K562 (cell line): ENCODE results near the gene RBM15. TPM values are rescaled to one million over a fixed set of nuclear protein-coding genes. Genes with fewer than 3 reads are reported as not detected.
A peak's percentile ranks its signal among the peaks of the same experiment; 100 is the strongest.

Experiments used
- BRD4 ChIP-seq: fragments of 200-600 bp; sonication (generic); IDR thresholded peaks from 2 replicates; pipeline ENCODE4 v1.6.1; 2017; ENCODE audit warnings: inconsistent platforms
- BRD9 ChIP-seq: fragments of 450-650 bp; IDR thresholded peaks from 2 replicates; pipeline ENCODE4 v1.6.1; 2018; ENCODE audit warnings: low read depth; ENCODE audit not compliant: partially characterized antibody
- HCFC1 ChIP-seq: IDR thresholded peaks from 2 replicates; pipeline ENCODE4 v1.6.1; 2012; ENCODE audit warnings: low read depth, low read length, improper control_type of control experiment
- HOMEZ ChIP-seq: fragments of 250-450 bp; sonication (Bioruptor Pico); IDR thresholded peaks from 2 replicates; pipeline ENCODE4 v1.4.0; 2020; ENCODE audit warnings: mild to moderate bottlenecking, moderate library complexity
- JUN ChIP-seq, 2 experiments: sonication (generic) in 1 of 2; formaldehyde crosslinking in 1 of 2; IDR thresholded peaks; 2 replicates each; pipeline versions ENCODE4 v1.6.1 to v1.8.0; 2012 to 2022; ENCODE audit warnings: borderline replicate concordance in 2 of 2, mild to moderate bottlenecking in 2 of 2, improper control_type of control experiment in 1 of 2, low read depth in 1 of 2, low read length in 1 of 2, missing genetic modification reagents in 1 of 2
- KDM2B ChIP-seq: fragments of 250-450 bp; sonication (Bioruptor Pico); IDR thresholded peaks from 2 replicates; pipeline ENCODE4 v1.8.0; 2021; ENCODE audit warnings: mild to moderate bottlenecking, moderate library complexity
- KLF6 ChIP-seq: fragments of 250-450 bp; sonication (Bioruptor Pico); IDR thresholded peaks from 2 replicates; pipeline ENCODE4 v1.4.0; 2020; ENCODE audit warnings: mild to moderate bottlenecking, moderate library complexity, borderline replicate concordance
- MIER1 ChIP-seq: fragments of 450-650 bp; IDR thresholded peaks from 2 replicates; pipeline ENCODE4 v1.6.1; 2016; ENCODE audit warnings: antibody characterized with exemption, mild to moderate bottlenecking, low read depth
- MYC ChIP-seq, 2 experiments: fragments of 250-450 bp in 1 of 2; sonication (Bioruptor Pico) in 1 of 2; IDR thresholded peaks; 2 replicates each; pipeline versions ENCODE4 v1.5.1 to v1.6.1; 2012 to 2021; ENCODE audit warnings: low read depth in 2 of 2, borderline replicate concordance in 1 of 2, improper control_type of control experiment in 1 of 2, low read length in 1 of 2, mild to moderate bottlenecking in 1 of 2, moderate library complexity in 1 of 2
- NFIC ChIP-seq: fragments of 450-650 bp; IDR thresholded peaks from 2 replicates; pipeline ENCODE4 v1.6.1; 2017; ENCODE audit warnings: mild to moderate bottlenecking, inconsistent platforms
- NR3C1 ChIP-seq: sonication (generic); formaldehyde crosslinking; IDR thresholded peaks from 2 replicates; pipeline ENCODE4 v1.8.1; 2022; ENCODE audit warnings: missing genetic modification reagents
- RBBP5 ChIP-seq: fragments of 200-600 bp; sonication (generic); IDR thresholded peaks from 2 replicates; pipeline ENCODE4 v1.6.1; 2012; ENCODE audit warnings: borderline replicate concordance, mild to moderate bottlenecking, low read length, control low read depth, inconsistent platforms; ENCODE audit not compliant: insufficient read depth, poor library complexity, severe bottlenecking
- TAF15 ChIP-seq: fragments of 200-400 bp; formaldehyde crosslinking; IDR thresholded peaks from 2 replicates; pipeline ENCODE4 v1.6.1; 2017; ENCODE audit warnings: mild to moderate bottlenecking, low read depth, low read length, moderate library complexity
- TEAD2 ChIP-seq: fragments of 450-650 bp; IDR thresholded peaks from 2 replicates; pipeline ENCODE4 v1.6.1; 2016; ENCODE audit warnings: missing genetic modification characterization, control low read depth, missing compliant biosample characterization
- TOE1 ChIP-seq, 2 experiments: fragments of 450-650 bp in 1 of 2; sonication (generic) in 1 of 2; formaldehyde crosslinking in 1 of 2; IDR thresholded peaks; 2 replicates each; pipeline versions ENCODE4 v1.7.1 to v1.8.0; 2016 to 2022; ENCODE audit warnings: borderline replicate concordance in 2 of 2, mild to moderate bottlenecking in 2 of 2, antibody characterized with exemption in 1 of 2, inconsistent platforms in 1 of 2, low read depth in 1 of 2, missing genetic modification reagents in 1 of 2, moderate library complexity in 1 of 2
- TRIM28 ChIP-seq: fragments of 450-650 bp; IDR thresholded peaks from 2 replicates; pipeline ENCODE4 v1.6.1; 2017
- ZBTB12 ChIP-seq: fragments of 250-450 bp; sonication (Bioruptor Pico); IDR thresholded peaks from 2 replicates; pipeline ENCODE4 v1.4.0; 2020
- ZEB2 ChIP-seq: fragments of 450-650 bp; IDR thresholded peaks from 2 replicates; pipeline ENCODE4 v1.6.1; 2016
- ZNF165 ChIP-seq: fragments of 250-450 bp; sonication (Bioruptor Pico); IDR thresholded peaks from 2 replicates; pipeline ENCODE4 v1.4.0; 2020; ENCODE audit warnings: borderline replicate concordance
- ZNF280A ChIP-seq: fragments of 450-650 bp; IDR thresholded peaks from 2 replicates; pipeline ENCODE4 v1.6.1; 2018; ENCODE audit warnings: mild to moderate bottlenecking, low read depth; ENCODE audit not compliant: partially characterized antibody
- ZNF717 ChIP-seq: fragments of 250-450 bp; sonication (Bioruptor Pico); IDR thresholded peaks from 2 replicates; pipeline ENCODE4 v1.5.0; 2021
- ZNF76 ChIP-seq: fragments of 250-450 bp; sonication (Bioruptor Pico); IDR thresholded peaks from 2 replicates; pipeline ENCODE4 v1.4.0; 2020; ENCODE audit warnings: mild to moderate bottlenecking, moderate library complexity, borderline replicate concordance
- ZSCAN32 ChIP-seq: fragments of 450-650 bp; formaldehyde crosslinking; IDR thresholded peaks from 2 replicates; pipeline ENCODE4 v1.4.0; 2020; ENCODE audit warnings: mild to moderate bottlenecking, moderate library complexity
- polyA plus RNA-seq, 8 experiments: library from polyadenylated mRNA; depleted of rRNA in 4 of 8; stranded (reverse) in 5 of 8; unstranded in 3 of 8; fragments of >200 nt; fragmentation: Nextera tagmentation in 2 of 8; fragmentation: Illumina TruSeq in 1 of 8; extraction: Ambion mirVana in 2 of 8; extraction: Trizol in 1 of 8; gene quantifications; 2 replicates each; pipeline versions ENCODE4 v1.2.1 to v1.2.3, GENCODE V29; 2011 to 2014; ENCODE audit warnings: inconsistent platforms in 1 of 8, missing spikeins in 1 of 8
- total RNA-seq, 7 experiments: library from RNA; depleted of rRNA in 6 of 7; stranded (reverse); fragments of >200 nt in 6 of 7; fragmentation: Illumina TruSeq in 2 of 7; extraction: Trizol in 2 of 7; gene quantifications; 2 replicates each; pipeline versions ENCODE4 v1.2.1 to v1.2.3, GENCODE V29; 2011 to 2021; ENCODE audit warnings: low replicate concordance in 1 of 7

RBM15 gene
- total and polyA plus RNA-seq, 9 of the 15 experiments (the other 6 are each of a cell fraction or from before 2014, with no cell fraction given): 2.4 to 63.4 (median 28.2) TPM

GRCh38 chr1:110337704-110338308 is 1.4 kb upstream of the RBM15 start (continued):
- TF ChIP-seq HOMEZ (CRISPR knock-in tag) (no peak), ZNF165 (0 out of 2 replicates have a peak, but pooled peaks have one; percentile 76), KLF6 (CRISPR knock-in tag) (peak; percentile 95), ZNF76 (peak; percentile 42; the same call in 1 of the 2 replicates), BRD9 (peak; percentile 66), MYC (IDR thresholded peaks at IDR 0.05; ENCODE audit: low read depth, low read length) (no peak; the same call in 1 of the 2 replicates), MYC (CRISPR knock-in tag; IDR thresholded peaks at IDR 0.05; ENCODE audit: borderline replicate concordance, low read depth) (peak; percentile 22; the same call in 1 of the 2 replicates), BRD4 (peak; percentile 91), TAF15 (no peak), TRIM28 (no peak), ZEB2 (no peak), TEAD2 (tag) (no peak), KDM2B (CRISPR knock-in tag) (no peak), ZBTB12 (CRISPR knock-in tag) (0 out of 2 replicates have a peak, but pooled peaks have one; percentile 7), NR3C1 (no peak), ZNF280A (no peak), JUN (IDR thresholded peaks at IDR 0.05; ENCODE audit: borderline replicate concordance, low read depth, low read length) (0 out of 2 replicates have a peak, but pooled peaks have one; percentile 45), JUN (CRISPR knock-in tag; IDR thresholded peaks at IDR 0.05; ENCODE audit: borderline replicate concordance) (peak; percentile 64; the same call in 1 of the 2 replicates), MIER1 (peak; percentile 36; the same call in 1 of the 2 replicates), NFIC (no peak), ZSCAN32 (CRISPR knock-in tag) (peak; percentile 34; the same call in 1 of the 2 replicates), TOE1 (IDR thresholded peaks at IDR 0.05; ENCODE audit: borderline replicate concordance) (no peak), TOE1 (CRISPR knock-in tag; IDR thresholded peaks at IDR 0.05; ENCODE audit: borderline replicate concordance, low read depth) (peak; percentile 84; the same call in 1 of the 2 replicates), RBBP5 (peak; percentile 96), ZNF717 (CRISPR knock-in tag) (no peak), HCFC1 (no peak)
